GM18909 (cell line): ENCODE results near the gene ALAD.
"Not testable (repeated sequence)": the region's sequence is repeated elsewhere in the genome, so short reads cannot be mapped to it uniquely, and the experiment has no call there.

Experiments used
- ATAC-seq: cut with Tn5 transposase; IDR thresholded peaks from one replicate; pipeline ENCODE4 v1.9.1; 2021; ENCODE audit warnings: mild to moderate bottlenecking; ENCODE audit not compliant: unreplicated experiment, poor library complexity

ALAD gene

DNA sequence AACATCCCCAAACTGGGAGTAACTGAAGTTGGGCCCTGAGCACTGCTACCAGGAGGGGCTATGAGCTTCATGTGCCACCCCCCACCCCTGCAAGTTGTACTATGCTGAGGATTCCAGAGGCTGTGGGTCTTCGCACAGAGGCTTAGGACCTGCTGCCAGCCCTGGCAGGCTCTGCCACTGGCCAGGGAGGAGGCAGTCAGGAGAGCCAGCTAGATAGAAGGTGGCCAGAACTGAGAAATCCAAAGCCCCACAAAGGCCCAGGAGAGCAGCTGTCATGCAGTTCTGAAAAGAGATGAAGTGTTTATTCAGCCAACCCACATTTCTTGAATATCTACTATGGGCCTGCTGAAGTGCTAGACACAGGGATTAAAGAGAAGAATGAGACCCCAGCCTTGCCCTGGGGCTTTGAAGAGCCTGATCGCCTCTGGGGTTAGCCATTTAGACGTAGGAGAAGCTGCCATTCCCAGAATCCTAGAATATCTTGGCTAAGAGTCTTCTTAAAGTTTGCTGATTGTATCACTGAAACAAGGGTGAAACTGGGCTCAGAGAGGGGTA lies 1.4 kb downstream of the ALAD start:
- ATAC-seq: no peak

DNA sequence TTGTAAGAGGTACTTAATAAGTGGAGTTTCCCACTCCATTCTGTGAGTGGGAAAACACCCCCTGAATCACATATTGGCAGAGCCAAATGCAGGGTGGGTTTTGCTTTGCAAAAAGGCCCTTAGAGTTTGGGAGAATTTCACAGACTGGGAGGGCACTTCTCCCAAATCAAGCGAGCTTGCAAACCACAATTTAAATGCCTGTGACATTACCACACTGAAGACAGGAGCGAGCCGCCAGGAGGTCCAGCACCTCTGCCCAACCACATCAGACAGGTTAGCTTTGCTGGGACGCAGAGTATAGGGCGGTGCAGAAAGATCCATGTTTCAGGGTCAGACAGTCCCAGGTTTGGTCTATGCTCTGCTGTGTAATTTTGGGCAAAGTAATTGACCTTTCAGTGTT lies 2.3 kb downstream of the ALAD start:
- ATAC-seq: no peak

- no peak for ATAC-seq
These were observed 3.9 kb downstream of the ALAD start for GRCh38 chr9:113397203-113397631.

DNA sequence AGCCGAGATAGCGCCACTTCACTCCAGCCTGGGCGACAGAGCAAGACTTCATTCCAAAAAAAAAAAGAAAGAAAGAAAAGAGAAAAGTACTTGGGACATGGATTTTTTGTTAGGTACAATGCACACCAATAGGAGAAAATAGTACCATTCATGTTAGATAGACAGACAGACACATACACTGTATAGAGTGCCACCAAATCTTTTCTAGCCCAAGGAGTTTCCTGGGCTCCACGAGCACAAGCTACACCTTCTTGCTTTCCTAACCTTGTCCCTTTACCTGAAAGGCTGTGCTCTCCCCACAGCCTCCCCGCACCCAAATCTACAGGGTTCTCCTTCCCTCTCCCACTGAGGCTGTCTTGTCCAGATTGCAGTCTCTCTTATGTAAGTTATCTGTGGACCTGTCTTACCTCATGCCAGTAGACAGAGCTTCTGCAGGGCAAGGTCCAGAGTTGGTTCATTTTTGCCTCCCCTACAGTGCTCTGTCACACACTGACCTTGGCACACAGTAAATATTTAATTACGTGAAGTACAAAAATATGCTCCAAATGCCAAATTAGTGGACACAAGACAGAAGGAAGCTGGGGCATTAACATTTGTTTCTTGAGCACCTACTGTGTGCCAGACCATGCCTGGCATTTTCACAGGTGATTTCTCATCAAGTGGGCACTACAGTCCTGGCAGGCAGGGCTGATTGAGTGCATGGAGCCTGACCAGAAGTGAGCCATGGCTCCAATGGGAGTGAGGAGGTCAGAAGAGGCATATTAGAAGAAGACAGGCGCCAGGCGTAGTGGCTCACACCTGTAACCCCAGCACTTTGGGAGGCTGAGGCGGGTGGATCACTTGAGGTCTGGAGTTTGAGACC lies 5.9 kb downstream of the ALAD start:
- no peak for ATAC-seq

GRCh38 chr9:113393281-113393680 lies 7.8 kb downstream of the ALAD start:
- no peak for ATAC-seq

GRCh38 chr9:113391917-113392316 lies 9.2 kb downstream of the ALAD start:
- ATAC-seq: no peak

- no peak for ATAC-seq
These were observed 10.7 kb downstream of the ALAD start for GRCh38 chr9:113390192-113390960.

GRCh38 chr9:113389451-113389850 lies 11.6 kb downstream of the ALAD start:
- no peak for ATAC-seq

DNA sequence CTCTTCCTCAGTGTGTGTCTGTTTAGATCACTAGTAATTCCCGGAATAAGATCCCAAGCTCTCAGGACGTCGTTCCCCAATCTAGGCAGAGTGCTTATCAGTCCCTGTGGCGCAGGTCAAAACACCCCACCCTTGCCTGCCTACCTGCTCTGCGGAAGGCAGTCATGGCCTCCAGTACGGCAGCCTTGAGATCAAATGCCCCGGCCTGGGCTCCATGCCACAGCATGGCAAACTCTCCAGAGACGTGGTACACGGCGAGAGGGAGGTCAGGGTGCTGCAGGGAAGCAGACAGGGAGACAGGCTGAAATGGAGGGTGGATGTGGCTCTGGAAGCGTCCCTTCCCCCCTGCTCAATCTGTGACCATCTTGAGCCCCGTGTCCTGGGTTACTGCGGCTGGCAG lies 12.3 kb downstream of the ALAD start:
- no peak for ATAC-seq

DNA sequence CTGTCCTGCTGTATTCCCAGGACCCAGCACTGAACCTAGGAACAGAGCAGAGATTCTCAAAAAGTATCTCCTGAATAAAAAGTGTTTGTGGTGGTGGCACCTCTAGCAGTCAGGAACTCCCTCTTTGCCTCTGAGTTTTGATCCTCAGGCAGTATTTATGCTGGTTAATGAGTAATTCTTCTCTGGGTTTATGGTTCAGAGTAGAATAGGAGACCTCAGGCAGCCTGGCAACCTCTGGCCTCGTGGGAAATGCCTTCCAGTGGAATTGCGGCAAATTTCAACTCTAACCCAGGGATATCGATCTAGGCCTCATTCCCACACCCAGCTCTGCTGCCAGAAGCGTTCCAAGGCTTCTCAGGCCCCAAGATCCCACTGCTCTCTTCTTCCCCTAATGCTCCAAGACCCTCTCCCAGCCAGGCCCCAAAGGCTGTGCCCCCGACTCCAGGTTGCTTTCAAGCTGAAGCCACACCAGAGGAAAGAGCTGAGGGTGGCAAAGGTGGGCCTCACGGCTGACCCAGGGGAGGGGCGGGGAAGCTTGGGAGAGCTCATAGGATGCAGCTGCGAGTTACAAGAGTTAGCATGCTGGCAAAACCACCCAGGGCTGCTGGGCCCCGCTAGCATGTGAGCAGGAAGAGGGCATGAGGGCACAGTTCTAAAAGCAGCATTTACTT lies 13.4 kb downstream of the ALAD start:
- ATAC-seq: no peak

DNA sequence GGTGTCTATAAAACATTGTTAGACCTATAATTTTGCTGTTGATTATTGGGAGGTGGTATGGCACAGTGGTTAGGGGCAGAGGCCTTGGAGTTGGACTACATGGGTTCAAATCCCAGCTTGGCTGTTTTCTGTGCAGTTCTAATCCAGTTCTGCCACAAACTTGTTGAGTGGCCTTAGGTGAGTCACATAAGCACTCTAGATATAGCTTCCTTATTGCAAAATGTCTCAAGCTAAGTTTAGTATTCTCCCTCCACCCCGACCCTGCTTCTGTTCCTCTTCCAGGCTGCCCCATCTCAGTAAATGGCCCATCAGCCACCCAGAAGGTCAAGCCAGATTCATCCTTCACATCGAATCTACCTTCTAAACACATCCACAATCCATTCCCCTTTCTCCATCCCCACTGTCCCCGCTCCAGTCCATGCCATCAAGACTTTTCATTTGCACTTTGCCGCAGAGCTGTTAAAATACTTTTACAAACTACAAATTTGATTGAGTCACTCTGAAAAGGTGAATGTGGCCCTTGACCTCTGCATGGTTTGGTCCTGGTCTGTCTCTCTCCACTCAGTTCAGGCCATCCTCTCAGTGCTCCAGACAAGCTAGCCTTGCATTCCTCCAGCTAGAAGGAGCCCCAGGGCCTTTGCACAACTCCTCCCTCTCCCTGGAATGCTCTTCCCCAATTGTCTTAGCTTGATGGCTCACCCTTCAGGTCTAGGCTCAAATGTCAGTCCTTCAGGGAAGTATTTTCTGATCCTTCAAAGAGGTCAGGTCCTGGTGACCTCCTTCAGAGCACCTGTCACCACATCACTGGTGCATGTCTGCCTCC lies 14.3 kb downstream of the ALAD start:
- no peak for ATAC-seq

DNA sequence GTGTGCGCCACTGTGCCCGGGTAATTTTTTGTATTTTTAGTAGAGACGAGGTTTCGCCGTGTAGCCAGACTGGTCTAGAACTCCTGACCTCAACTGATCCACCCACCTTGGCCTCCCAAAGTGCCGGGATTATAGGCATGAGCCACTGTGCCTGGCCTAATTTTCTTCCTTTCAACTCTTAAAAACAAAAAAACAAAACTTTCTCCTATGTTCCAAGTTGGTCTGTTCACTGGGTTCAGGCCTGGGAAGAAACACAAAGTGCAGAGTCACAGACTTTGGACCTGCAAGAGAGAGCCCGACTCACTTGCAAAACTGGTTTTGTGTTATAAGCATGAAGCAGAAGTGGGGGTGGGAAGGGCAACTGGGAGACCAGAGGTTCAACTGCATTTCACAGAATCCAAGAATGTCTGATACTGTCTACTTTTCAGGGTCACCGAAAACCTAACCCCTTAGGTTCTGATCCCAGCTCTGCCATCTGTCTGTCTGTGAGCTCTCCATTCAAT lies 19.1 kb downstream of the ALAD start:
- ATAC-seq: no peak

- ATAC-seq: not testable (repeated sequence)
These were observed 19.6 kb downstream of the ALAD start for GRCh38 chr9:113381441-113381840.

DNA sequence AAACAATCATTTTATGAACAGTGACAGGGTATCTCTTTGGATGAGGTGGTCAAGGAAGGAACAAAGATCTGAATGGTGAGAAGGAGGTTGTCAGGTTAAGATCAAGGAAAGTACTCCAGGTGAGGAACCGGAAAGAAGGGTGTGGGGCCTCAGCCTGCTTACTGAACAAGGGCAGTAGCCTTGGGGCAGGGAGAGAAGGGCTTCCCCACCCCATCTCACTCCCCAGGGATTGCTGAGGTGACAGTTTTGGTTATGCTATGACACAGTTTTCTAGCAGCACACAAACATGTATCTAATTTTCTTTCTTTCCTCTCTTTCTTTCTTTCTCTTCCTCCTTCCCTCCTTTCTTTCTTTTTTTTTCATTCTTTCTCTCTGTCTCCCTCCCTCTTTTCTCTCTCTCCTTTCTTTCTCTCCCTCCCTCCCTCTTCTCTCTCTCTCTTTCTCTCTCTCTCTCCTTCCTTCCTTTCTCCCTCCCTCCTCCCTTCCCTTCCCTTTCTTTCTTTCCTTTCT lies 20.2 kb downstream of the ALAD start:
- ATAC-seq: peak; percentile 59

DNA sequence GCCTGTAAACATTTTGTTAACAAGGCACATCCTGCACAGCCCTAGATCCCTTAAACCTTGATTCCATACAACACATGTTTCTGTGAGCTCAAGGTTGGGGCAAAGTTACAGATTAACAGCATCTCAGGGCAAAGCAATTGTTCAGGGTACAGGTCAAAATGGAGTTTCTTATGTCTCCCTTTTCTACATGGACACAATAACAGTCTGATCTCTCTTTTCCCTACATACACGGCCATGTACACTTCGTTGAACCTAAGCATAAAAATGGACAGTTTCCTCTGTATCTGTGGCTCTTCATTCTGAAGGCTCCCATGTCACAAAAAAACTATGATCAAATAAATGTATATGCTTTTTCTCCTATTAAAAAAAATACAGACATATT lies 21.3 kb downstream of the ALAD start:
- ATAC-seq: not testable (repeated sequence)

- ATAC-seq: not testable (repeated sequence)
These were observed 21.8 kb downstream of the ALAD start for GRCh38 chr9:113379094-113379828.

GRCh38 chr9:113376634-113377567 lies 24.2 kb downstream of the ALAD start, which contains the start of gene HDHD3:
HDHD3 (minus strand) TSS chr9:113376986; CDS start chr9:113374354, 2,632 bp downstream.
- ATAC-seq: peak; percentile 87
